ENCODE data around the gene UMODL1. TPM values are rescaled to one million over a fixed set of nuclear protein-coding genes. Genes with fewer than 3 reads are reported as not detected.
A peak's percentile ranks its signal among the peaks of the same experiment; 100 is the strongest.

Gene UMODL1
- total and polyA plus RNA-seq, 12 donors, result 0.10 to 0.79 (median 0.17) TPM; not detected in 9

- intact Hi-C loops (cut with DNase I), result loop anchor here in 1 of 2 donors (10.0 kb wide), 1 partner anchor 85 kb away; no protein-coding TSS in a partner anchor
- DNase-seq, result no peak
- Histone ChIP-seq H3K27ac (no peak overlapping the region), H3K27me3 (no peaks in the 10 kb centered on the region), H3K4me1 (replicated peaks in 1 of 2) (no peaks in the 10 kb centered on the region), H3K4me3 (no peak overlapping the region), H3K9me3 (replicated peaks in 1 of 3) (no peaks in the 10 kb centered on the region), H3K36me3 (replicated peaks in 1 of 2) (no peaks in the 10 kb centered on the region)
- TF ChIP-seq CTCF (IDR thresholded peaks at IDR 0.05) (no peak), POLR2A (IDR thresholded peaks at IDR 0.05) (no peak)
These were observed 98.6 kb downstream of the UMODL1 start for GRCh38 chr21:42169758-42170157.

- DNase-seq, result peak in 6 of 7 donors; percentile 35 to 74 (median 46)
- intact Hi-C loops (cut with DNase I), result loop anchor here in 1 of 2 donors (10.0 kb wide), 1 partner anchor 83 kb away; no protein-coding TSS in a partner anchor
- no peak overlapping the region for H3K4me3 ChIP-seq
- H3K9me3 ChIP-seq (replicated peaks in 1 of 3), result no peaks in the 10 kb centered on the region
- peak overlapping the region in 1 of 5 donors; percentile 31 for H3K27ac ChIP-seq
- H3K36me3 ChIP-seq (replicated peaks in 1 of 2), result no peaks in the 10 kb centered on the region
- H3K4me1 ChIP-seq (replicated peaks in 1 of 2), result no peaks in the 10 kb centered on the region
- WGBS, 4 donors, result 68 to 78% (median 75%) methylated on average over 14 of the region's 14 CpGs
- TF ChIP-seq CTCF (IDR thresholded peaks at IDR 0.05), result no peak
- no peak for TF ChIP-seq POLR2A (IDR thresholded peaks at IDR 0.05)
- no peaks in the 10 kb centered on the region for H3K27me3 ChIP-seq
These were observed 100.3 kb downstream of the UMODL1 start for GRCh38 chr21:42171091-42172053.

GRCh38 chr21:42172596-42173483, 101.7 kb downstream of the UMODL1 start:
- Histone ChIP-seq H3K27ac (no peak overlapping the region), H3K27me3 (no peaks in the 10 kb centered on the region), H3K9me3 (replicated peaks in 1 of 3) (no peaks in the 10 kb centered on the region), H3K36me3 (replicated peaks in 1 of 2) (no peaks in the 10 kb centered on the region), H3K4me1 (replicated peaks in 1 of 2) (no peaks in the 10 kb centered on the region), H3K4me3 (no peak overlapping the region)
- no peak for TF ChIP-seq POLR2A (IDR thresholded peaks at IDR 0.05)
- TF ChIP-seq CTCF (IDR thresholded peaks at IDR 0.05), result no peak
- WGBS, 4 donors, result 87 to 94% (median 90%) methylated on average over 37 to 40 of the region's 40 CpGs
- peak in 3 of 7 donors; percentile 15 to 42 (median 15) for DNase-seq
- intact Hi-C loops (cut with DNase I), result loop anchor here in 1 of 2 donors (10.0 kb wide), 1 partner anchor 82 kb away; no protein-coding TSS in a partner anchor

- TF ChIP-seq CTCF (IDR thresholded peaks at IDR 0.05), result no peak
- TF ChIP-seq POLR2A (IDR thresholded peaks at IDR 0.05), result no peak
- H3K4me3 ChIP-seq, result no peak overlapping the region
- H3K9me3 ChIP-seq (replicated peaks in 1 of 3), result no peaks in the 10 kb centered on the region
- H3K4me1 ChIP-seq (replicated peaks in 1 of 2), result no peaks in the 10 kb centered on the region
- intact Hi-C loops (cut with DNase I), result loop anchor here in 1 of 2 donors (10.0 kb wide), 1 partner anchor 81 kb away; no protein-coding TSS in a partner anchor
- peak in 1 of 7 donors; percentile 48 for DNase-seq
- H3K27ac ChIP-seq, result no peak overlapping the region
- WGBS, 4 donors, result 86 to 91% (median 88%) methylated on average over 3 to 4 of the region's 4 CpGs
- no peaks in the 10 kb centered on the region for H3K36me3 ChIP-seq (replicated peaks in 1 of 2)
- no peaks in the 10 kb centered on the region for H3K27me3 ChIP-seq
These were observed 103.1 kb downstream of the UMODL1 start for GRCh38 chr21:42174173-42174572.

Data from adrenal gland (tissue), 12 donors.